Inferior parietal cortex (tissue), 1 donor: Measurements from ENCODE around the gene PTS.
"Not testable (repeated sequence)": the region's sequence is repeated elsewhere in the genome, so short reads cannot be mapped to it uniquely, and the experiment has no call there.

ENCODE experiments used
- DNase-seq: peaks from one replicate; pipeline ENCODE4 v3.0.0-alpha.2; 2016; ENCODE audit errors: extremely low spot score

Gene PTS

DNA sequence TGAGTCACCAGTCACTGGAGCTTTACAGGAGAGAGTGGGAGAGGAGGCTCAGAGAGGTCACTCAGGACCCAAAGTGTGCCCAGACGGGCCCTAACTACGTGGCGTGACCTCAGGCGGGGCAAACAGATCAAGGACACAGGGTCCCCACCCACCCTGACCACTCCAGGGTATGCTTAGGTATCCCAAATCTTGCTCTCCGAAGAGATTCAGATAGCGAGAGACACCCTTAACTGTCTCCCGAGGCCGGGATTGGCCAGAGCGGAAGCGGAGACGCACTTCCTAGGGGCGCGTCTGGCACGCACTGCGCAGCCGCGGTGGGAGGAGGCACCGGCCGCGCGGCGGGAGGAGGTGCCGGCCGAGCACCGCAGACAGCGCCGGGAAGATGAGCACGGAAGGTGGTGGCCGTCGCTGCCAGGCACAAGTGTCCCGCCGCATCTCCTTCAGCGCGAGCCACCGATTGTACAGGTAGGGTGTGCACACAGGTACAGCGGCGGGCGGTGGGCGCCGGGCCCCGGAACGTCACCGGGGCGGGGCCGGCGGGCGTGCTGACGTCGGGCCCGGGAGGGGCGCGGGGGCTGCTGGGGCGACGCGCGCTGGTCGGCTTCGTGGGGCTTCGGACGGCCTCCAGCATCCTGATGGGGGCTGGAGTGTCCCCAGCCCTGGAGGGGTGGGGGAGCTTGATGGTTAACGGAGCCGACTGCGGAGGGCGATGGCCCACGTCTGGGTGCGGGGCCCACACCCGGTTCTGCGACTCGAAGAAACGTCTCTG, at the start of gene PTS:
Gene PTS (plus strand): TSS at position 367 of the 769 bp plus-strand sequence. CDS start 16 bp downstream, at position 383.
- DNase-seq = peak; percentile 96

DNA sequence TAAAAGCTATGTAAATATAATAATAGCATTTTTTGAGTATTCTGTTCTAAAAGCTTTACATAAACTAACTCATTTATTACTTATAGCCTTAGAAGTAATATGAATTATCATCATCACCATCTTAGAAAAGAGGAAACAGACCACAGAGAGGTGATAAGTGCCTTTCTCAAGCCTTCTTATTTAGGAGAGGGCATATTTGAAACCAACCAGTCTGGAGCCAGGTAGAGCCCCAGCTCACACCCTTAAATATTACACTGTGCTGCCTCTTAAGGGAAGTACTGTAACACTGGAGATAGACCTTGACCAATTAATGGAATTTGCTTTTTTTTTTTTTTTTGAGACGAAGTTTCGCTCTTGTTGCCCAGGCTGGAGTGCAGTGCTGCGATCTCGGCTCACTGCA, 48.6 kb upstream of the PTS start:
- DNase-seq = no peak

DNA sequence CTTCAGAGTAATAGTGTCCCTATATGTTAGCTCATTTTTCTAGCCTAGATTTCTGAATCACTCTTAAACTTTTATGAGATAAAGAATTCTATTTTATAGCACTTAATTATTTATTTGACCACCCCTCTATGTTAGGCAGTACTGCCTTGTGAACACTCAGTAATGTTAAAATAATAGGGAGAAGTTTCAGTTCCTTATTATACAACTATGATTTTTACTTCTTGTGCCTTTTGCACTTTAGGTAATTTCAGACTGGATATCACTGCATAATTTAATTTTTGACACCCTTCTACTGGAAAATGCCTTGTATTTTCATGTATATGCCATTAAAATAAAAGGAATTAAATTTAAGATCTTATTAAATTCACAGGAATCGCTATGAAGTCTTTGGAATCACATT, 47.8 kb upstream of the PTS start:
- no peak for DNase-seq

GRCh38 chr11:112178936-112179335, 47.3 kb upstream of the PTS start:
- no peak for DNase-seq

DNA sequence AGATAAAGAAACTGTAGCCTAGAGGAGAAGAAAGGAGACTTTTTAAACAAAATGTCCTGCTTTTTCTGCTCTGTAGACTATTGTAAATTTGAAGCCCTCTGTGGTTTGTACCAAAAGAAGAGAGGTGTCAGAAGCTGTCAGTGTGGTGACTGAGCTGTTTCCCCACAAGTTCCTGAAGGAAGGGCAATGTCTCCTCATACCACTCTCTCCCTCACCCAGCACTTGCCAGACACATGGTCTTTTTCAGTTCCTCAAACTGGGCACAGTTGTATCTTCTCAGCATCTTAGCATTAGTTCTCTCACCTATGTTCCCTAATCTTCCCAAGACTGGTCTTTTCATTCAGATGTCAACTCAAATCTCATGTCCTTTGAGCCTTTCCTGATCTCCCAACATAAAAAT, 46.6 kb upstream of the PTS start:
- DNase-seq = no peak

- DNase-seq = no peak
These were observed 43.4 kb upstream of the PTS start for GRCh38 chr11:112182867-112183266.

- no peak for DNase-seq
These were observed 40.3 kb upstream of the PTS start for GRCh38 chr11:112185883-112186282.

DNA sequence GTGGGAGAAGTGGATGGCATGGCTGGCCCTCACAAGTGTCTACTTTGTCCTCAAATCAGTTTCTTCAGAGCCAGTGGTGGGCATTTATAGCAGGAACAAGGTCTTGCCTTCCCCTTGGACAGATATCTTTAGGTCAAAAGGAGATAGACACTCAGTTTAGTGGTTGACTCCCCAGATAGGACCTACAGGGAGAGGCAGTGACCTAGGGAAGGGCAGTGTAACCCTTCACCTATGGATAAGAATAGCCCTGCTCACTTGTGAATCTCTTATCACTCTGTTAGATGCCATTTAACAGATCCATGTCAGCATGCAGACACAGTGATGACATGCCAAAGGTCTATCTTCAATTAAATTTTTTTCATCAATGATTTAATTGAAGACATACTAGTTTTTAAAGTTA, 39.9 kb upstream of the PTS start:
- no peak for DNase-seq

- not testable (repeated sequence) for DNase-seq
These were observed 31.1 kb upstream of the PTS start for GRCh38 chr11:112195113-112195512.

GRCh38 chr11:112195951-112196351, 30.3 kb upstream of the PTS start:
- DNase-seq = no peak

DNA sequence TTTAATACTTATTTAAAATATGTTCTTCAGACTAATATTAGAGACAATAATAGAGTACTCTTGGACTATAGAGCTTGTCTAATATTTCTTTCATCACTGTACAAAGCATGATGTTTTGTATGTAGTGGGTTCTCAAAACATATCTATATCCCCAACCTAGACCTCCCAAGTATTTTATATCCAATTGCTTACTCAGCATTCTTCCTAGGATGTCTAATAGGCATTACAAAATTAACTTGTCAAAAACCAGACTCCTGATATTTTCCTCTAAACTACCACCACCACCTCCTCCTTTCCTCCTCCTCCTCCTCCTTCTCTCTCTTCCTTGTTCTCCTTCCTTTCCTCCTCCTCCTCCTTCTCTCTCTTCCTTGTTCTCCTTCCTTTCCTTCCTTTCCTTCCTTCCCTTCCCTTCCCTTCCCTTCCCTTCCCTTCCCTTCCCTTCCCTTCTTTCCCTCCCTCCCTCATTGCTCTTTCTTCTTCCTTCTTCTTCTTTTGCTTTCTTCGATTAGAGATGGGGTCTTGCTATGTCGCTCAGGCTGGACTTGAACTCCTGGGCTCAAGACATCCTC, 29.6 kb upstream of the PTS start:
- DNase-seq = no peak

- not testable (repeated sequence) for DNase-seq
These were observed 27.1 kb upstream of the PTS start for GRCh38 chr11:112199101-112199500.

GRCh38 chr11:112200252-112200651, 26.0 kb upstream of the PTS start:
- DNase-seq = no peak

- DNase-seq = no peak
These were observed 20.2 kb upstream of the PTS start for GRCh38 chr11:112206071-112206470.

- no peak for DNase-seq
These were observed 15.3 kb upstream of the PTS start for GRCh38 chr11:112210890-112211289.

- no peak for DNase-seq
These were observed 14.7 kb upstream of the PTS start for GRCh38 chr11:112211536-112211935.

DNA sequence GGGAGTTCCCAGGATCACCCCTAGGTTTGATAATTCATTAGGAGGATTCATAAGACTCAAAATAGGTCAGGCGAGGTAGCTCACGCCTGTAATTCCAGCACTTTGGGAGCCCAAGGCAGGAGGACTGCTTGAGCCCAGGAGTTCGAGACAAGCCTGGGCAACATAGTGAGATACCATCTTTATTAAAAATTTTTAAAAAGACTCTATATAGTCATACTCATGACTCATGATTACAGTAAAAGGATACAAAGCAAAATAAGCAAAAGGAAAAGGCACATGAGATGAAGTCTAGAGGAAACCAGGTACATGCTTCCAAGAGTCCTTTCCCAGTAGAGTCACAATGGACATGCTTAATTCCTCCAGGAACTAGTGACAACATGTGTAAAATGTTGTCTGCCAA, 13.9 kb upstream of the PTS start:
- DNase-seq = no peak

GRCh38 chr11:112212710-112213109, 13.5 kb upstream of the PTS start:
- no peak for DNase-seq

DNA sequence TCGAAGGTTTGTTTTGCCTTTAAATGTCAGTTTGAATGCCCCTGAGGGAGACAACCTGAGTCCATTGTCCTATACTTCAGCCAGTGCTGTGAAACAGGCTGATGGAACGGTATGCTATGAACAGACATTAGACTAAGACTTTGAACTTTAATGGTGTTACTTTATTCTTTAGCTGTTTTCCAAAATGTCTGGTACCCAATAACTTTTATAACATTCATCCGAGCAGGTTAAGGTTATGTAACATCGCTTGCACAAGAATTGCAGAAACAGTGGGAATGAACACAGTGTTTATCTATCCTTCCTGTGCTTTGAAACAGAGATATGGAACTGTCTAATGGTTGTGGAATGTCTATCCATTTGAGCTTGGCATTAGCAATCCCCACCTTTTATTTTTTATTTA, 12.5 kb upstream of the PTS start:
- no peak for DNase-seq

GRCh38 chr11:112215621-112216020, 10.6 kb upstream of the PTS start:
- DNase-seq = no peak

- no peak for DNase-seq
These were observed 9.6 kb upstream of the PTS start for GRCh38 chr11:112216561-112217105.

DNA sequence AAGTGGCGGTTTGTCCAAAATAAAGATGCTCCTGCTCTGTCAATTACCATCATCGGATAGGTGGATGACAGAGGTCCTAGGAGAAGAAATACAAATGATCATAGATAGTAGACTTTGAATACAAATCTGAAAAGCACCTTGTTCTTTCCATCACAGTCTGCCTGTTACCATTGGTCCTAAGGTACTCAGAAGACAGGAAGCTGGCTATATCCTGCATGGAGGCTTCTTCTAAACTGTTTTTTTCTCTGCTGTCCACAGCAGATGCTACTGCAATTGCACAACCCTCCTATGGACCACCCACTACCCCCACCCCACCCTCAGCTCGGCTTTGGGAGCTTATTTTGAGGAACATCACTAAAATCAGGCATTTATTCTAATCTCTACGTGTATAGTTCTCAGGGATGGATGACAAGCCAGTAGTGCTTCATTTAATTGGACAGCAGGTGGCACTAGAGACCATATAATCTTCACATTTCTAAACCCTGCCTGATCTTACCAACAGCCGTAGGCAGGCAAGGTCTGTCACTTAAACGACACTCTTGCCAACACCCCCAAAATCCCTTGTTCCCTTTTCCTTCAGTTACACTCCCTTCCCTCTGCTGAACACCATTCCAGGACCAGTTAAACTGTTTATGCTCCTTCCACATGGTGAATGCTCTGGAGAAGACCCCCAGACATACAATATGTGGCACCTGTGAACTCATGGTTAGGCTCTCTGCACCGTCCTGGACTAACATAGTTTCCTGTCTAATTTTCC, 6.6 kb upstream of the PTS start:
- peak; percentile 94 for DNase-seq
